DOHH2 (cell line): ENCODE results near the gene PCBP2.

ENCODE experiments used
- H3F3A ChIP-seq: fragments of 200-600 bp; sonication (generic), shearing (Covaris generic); 2 replicates; pipeline ENCODE4 v1.6.0; 2016; ENCODE audit warnings: antibody characterized with exemption, mild to moderate bottlenecking; ENCODE audit not compliant: control insufficient read depth, insufficient read depth
- H3K27ac ChIP-seq: fragments of 200-600 bp; sonication (generic); 2 replicates; pipeline ENCODE4 v1.5.1; 2014; ENCODE audit warnings: low read depth, mild to moderate bottlenecking, low read length, moderate library complexity
- H3K27me3 ChIP-seq: fragments of 200-600 bp; sonication (generic); 2 replicates; pipeline ENCODE4 v1.6.1; 2014; ENCODE audit warnings: mild to moderate bottlenecking, low read length, mixed read lengths; ENCODE audit not compliant: control insufficient read depth
- H3K36me3 ChIP-seq: fragments of 200-600 bp; sonication (generic); 2 replicates; pipeline ENCODE4 v1.6.1; 2014; ENCODE audit warnings: mild to moderate bottlenecking, low read length, moderate library complexity, mixed read lengths; ENCODE audit not compliant: control insufficient read depth
- H3K4me1 ChIP-seq: fragments of 200-600 bp; sonication (generic); 2 replicates; pipeline ENCODE4 v1.6.1; 2014; ENCODE audit warnings: mild to moderate bottlenecking, low read length, mixed read lengths; ENCODE audit not compliant: control insufficient read depth
- H3K4me2 ChIP-seq: fragments of 200-600 bp; sonication (generic); 2 replicates; pipeline ENCODE4 v1.6.0; 2014; ENCODE audit warnings: mild to moderate bottlenecking, low read length, moderate library complexity
- H3K4me3 ChIP-seq: fragments of 200-600 bp; sonication (generic); 2 replicates; pipeline ENCODE4 v1.5.1; 2014; ENCODE audit warnings: mild to moderate bottlenecking, low read length, mixed read lengths
- H3K79me2 ChIP-seq: fragments of 200-600 bp; sonication (generic); 2 replicates; pipeline ENCODE4 v1.6.1; 2014; ENCODE audit warnings: mild to moderate bottlenecking, low read length, mixed read lengths; ENCODE audit not compliant: control insufficient read depth
- H3K9me2 ChIP-seq: fragments of 200-600 bp; sonication (generic); replicated peaks from 2 replicates; pipeline ENCODE4 v1.6.1; 2014; ENCODE audit warnings: mild to moderate bottlenecking, low read length, mixed read lengths; ENCODE audit not compliant: control insufficient read depth
- H3K9me3 ChIP-seq: fragments of 200-600 bp; sonication (generic); 2 replicates; pipeline ENCODE4 v1.6.1; 2014; ENCODE audit warnings: antibody characterized with exemption, low read length, mixed read lengths; ENCODE audit not compliant: control insufficient read depth, insufficient read depth
- H4K20me1 ChIP-seq: fragments of 200-600 bp; sonication (generic); 2 replicates; pipeline ENCODE4 v1.6.0; 2014; ENCODE audit warnings: low read depth, mild to moderate bottlenecking, antibody characterized with exemption, low read length, moderate library complexity; ENCODE audit not compliant: control insufficient read depth, insufficient read depth
- CTCF ChIP-seq: fragments of 200-600 bp; sonication (generic); IDR thresholded peaks from one replicate; pipeline ENCODE4 v1.5.1; 2014; ENCODE audit warnings: antibody characterized with exemption, mild to moderate bottlenecking, low read depth, low read length; ENCODE audit not compliant: poor library complexity, severe bottlenecking
- EZH2phosphoT487 ChIP-seq: fragments of 200-600 bp; sonication (generic); IDR thresholded peaks from 2 replicates; pipeline ENCODE4 v1.6.1; 2017; ENCODE audit warnings: borderline replicate concordance, mild to moderate bottlenecking, antibody characterized with exemption, low read length, moderate library complexity, mixed read lengths

Gene PCBP2

GRCh38 chr12:53474077-53474476 lies 22.2 kb downstream of the PCBP2 start:
- TF ChIP-seq CTCF: no peak
- TF ChIP-seq EZH2phosphoT487: no peak
- no peak overlapping the region for H3K27ac ChIP-seq
- H4K20me1 ChIP-seq: peaks cover 12% of the 10 kb centered on the region
- H3K79me2 ChIP-seq: peaks cover 72% of the 10 kb centered on the region
- H3K9me2 ChIP-seq: no peaks in the 10 kb centered on the region
- peaks cover 63% of the 10 kb centered on the region for H3F3A ChIP-seq
- no peaks in the 10 kb centered on the region for H3K4me1 ChIP-seq
- no peak overlapping the region for H3K4me2 ChIP-seq
- no peaks in the 10 kb centered on the region for H3K27me3 ChIP-seq
- peaks cover 99% of the 10 kb centered on the region for H3K36me3 ChIP-seq
- H3K9me3 ChIP-seq: no peaks in the 10 kb centered on the region
- no peak overlapping the region for H3K4me3 ChIP-seq

DNA sequence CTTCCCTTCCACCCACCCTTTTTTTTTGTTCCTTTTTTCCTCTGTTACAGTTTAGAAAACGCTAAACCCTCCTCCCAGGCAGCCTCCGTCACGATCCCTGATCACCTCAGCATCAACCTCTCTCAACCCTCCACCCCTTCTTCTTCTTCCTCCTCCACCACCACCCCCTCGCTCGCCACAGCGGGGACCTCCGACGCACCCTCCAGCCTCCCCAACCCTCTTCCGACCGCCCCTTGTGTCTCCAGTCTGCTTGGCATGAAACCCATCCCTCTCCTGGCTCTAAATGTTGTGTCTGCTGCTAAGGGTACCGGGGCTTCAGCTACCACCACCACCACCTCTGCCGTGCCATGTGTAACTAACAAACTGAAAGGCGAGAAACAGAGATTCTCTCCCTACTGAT lies 22.9 kb downstream of the PCBP2 start:
- Histone ChIP-seq H3K27me3 (no peaks in the 10 kb centered on the region), H3K9me2 (no peaks in the 10 kb centered on the region), H3K4me1 (no peaks in the 10 kb centered on the region), H3F3A (peaks cover 70% of the 10 kb centered on the region), H3K36me3 (peaks cover 99% of the 10 kb centered on the region), H3K27ac (no peak overlapping the region), H3K79me2 (peaks cover 68% of the 10 kb centered on the region), H4K20me1 (peaks cover 17% of the 10 kb centered on the region), H3K4me2 (no peak overlapping the region), H3K9me3 (no peaks in the 10 kb centered on the region), H3K4me3 (no peak overlapping the region)
- TF ChIP-seq EZH2phosphoT487: no peak
- TF ChIP-seq CTCF: no peak

DNA sequence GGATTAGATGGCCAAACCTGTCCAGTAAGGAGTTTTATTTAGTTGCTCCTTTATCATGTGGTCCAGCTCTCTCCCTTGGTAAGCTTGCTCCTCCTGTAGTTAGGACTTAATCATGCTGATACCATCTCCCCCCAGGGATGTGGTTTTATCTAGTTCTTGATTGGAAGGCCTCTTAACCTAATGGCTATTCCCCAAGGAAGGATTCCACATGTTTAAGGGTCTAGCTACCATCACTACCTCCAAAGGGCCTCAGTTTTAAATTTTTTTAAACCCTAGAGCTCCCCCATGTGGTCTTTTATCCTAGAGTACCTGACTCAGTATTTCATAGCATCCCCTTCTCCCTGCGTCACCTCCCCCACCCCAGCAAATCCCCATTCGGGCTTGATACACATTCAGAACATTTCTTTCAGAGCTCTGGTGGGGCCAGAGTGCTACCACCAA lies 24.9 kb downstream of the PCBP2 start:
- TF ChIP-seq CTCF (no peak), EZH2phosphoT487 (no peak)
- Histone ChIP-seq H3K27me3 (no peaks in the 10 kb centered on the region), H3K4me3 (no peak overlapping the region), H3K36me3 (peaks cover 95% of the 10 kb centered on the region), H3K27ac (no peak overlapping the region), H4K20me1 (peaks cover 16% of the 10 kb centered on the region), H3K79me2 (peaks cover 55% of the 10 kb centered on the region), H3K9me2 (no peaks in the 10 kb centered on the region), H3K4me2 (no peak overlapping the region), H3K9me3 (no peaks in the 10 kb centered on the region), H3F3A (peaks cover 83% of the 10 kb centered on the region), H3K4me1 (no peaks in the 10 kb centered on the region)

DNA sequence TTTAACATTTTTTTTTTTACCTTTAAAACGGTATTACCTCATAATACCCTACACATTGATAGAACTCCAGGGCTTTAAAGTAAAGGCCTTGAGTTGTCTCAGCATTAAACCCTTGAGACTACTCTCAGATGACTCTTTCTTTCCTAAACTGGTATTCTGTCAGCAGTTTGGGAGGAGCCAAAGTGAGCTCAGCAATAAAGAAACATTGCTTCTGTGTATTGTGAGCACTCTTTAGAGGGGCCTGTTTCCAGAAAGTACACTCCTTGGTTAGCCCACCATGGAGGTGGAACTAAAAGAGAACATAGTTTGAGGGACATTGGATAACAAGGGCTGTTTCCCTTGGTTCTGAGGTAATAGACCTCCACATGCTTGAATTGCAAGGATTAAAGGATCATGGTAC lies 27.0 kb downstream of the PCBP2 start:
- no peak for TF ChIP-seq CTCF
- Histone ChIP-seq H3K4me1 (no peaks in the 10 kb centered on the region), H3K27ac (no peak overlapping the region), H3K9me3 (no peaks in the 10 kb centered on the region), H3F3A (peaks cover 78% of the 10 kb centered on the region), H3K27me3 (no peaks in the 10 kb centered on the region), H3K4me2 (no peak overlapping the region), H3K9me2 (no peaks in the 10 kb centered on the region), H3K4me3 (no peak overlapping the region), H3K79me2 (peaks cover 36% of the 10 kb centered on the region), H3K36me3 (peaks cover 95% of the 10 kb centered on the region), H4K20me1 (peaks cover 23% of the 10 kb centered on the region)
